GM10248 (cell line): ENCODE data around the gene ADORA1.

Source experiments
- CTCF ChIA-PET: fragments of 300-600 bp; sonication (Branson Sonifier 250); formaldehyde crosslinking; extraction: SDS; loops from one replicate; lab custom pipeline; 2021; ENCODE audit warnings: antibody characterized with exemption; lab: Yijun Ruan, JAX
- POLR2A ChIA-PET: fragments of 350-650 bp; sonication (Branson Sonifier 250); formaldehyde crosslinking; extraction: SDS; loops from one replicate; lab custom pipeline; 2020; ENCODE audit warnings: antibody characterized with exemption; lab: Yijun Ruan, JAX
- DNase-seq: peaks from one replicate; pipeline ENCODE4 v3.0.0; 2012; ENCODE audit errors: extremely low spot score
- CTCF ChIP-seq: IDR thresholded peaks from 2 replicates; pipeline ENCODE4 v1.5.1; 2012; ENCODE audit warnings: mild to moderate bottlenecking, low read depth; ENCODE audit errors: extremely low read depth, missing control alignments, control extremely low read depth

Gene ADORA1

GRCh38 chr1:203152158-203153034 is 24.9 kb downstream of the ADORA1 start:
- TF ChIP-seq CTCF: no peak
- ChIA-PET CTCF (interaction anchor here (1.4 to 4.2 kb wide), 3 partner anchors 20 to 113 kb away, joined by 3 to 15 read pairs (median 4); no protein-coding TSS in a partner anchor), POLR2A (interaction anchor here (0.5 kb wide), 1 partner anchor 153 kb away, joined by 4 read pairs; no protein-coding TSS in a partner anchor)
- DNase-seq: no peak

GRCh38 chr1:203153051-203153988 is 25.8 kb downstream of the ADORA1 start:
- ChIA-PET CTCF (interaction anchor here (1.2 to 4.2 kb wide), 4 partner anchors 19 to 114 kb away, joined by 3 to 15 read pairs (median 4); no protein-coding TSS in a partner anchor), POLR2A (interaction anchor here (0.5 kb wide), 1 partner anchor 152 kb away, joined by 4 read pairs; no protein-coding TSS in a partner anchor)
- TF ChIP-seq CTCF: no peak
- DNase-seq: no peak

GRCh38 chr1:203153989-203154821 is 26.7 kb downstream of the ADORA1 start:
- ChIA-PET POLR2A (no interaction called here), CTCF (interaction anchor here (1.2 to 4.2 kb wide), 2 partner anchors 18 to 63 kb away, joined by 4 to 15 read pairs; no protein-coding TSS in a partner anchor)
- no peak for DNase-seq
- no peak for TF ChIP-seq CTCF

- CTCF ChIA-PET: interaction anchor here (1.2 to 1.4 kb wide), 2 partner anchors 9 to 15 kb away, joined by 3 to 4 read pairs; no protein-coding TSS in a partner anchor
- DNase-seq: no peak
- POLR2A ChIA-PET: no interaction called here
- no peak for TF ChIP-seq CTCF
Observed at GRCh38 chr1:203156280-203156679, 28.8 kb downstream of the ADORA1 start.

- no peak for TF ChIP-seq CTCF
- ChIA-PET POLR2A (no interaction called here), CTCF (interaction anchor here (0.8 to 2.1 kb wide), 3 partner anchors 10 to 119 kb away, joined by 3 to 7 read pairs (median 4); no protein-coding TSS in a partner anchor)
- DNase-seq: no peak
Observed at GRCh38 chr1:203158423-203158822, 30.9 kb downstream of the ADORA1 start.
